ENCODE data around the gene OR5B17. TPM values are rescaled to one million over a fixed set of nuclear protein-coding genes. Genes with fewer than 3 reads are reported as not detected.

The OR5B17 gene
- total RNA-seq (2013; cell fraction: nucleolus; rRNA removed) = not detected in 2 replicates
- total RNA-seq (2014; rRNA removed) (not detected in 2 replicates), total RNA-seq (2014; rRNA removed; fragmentation: Illumina TruSeq; extraction: Trizol) (not detected in 2 replicates), total RNA-seq (2021) (not detected in 2 replicates), polyA plus RNA-seq (2011; rRNA removed) (not detected in 2 replicates), polyA plus RNA-seq (2014; fragmentation: Illumina TruSeq; extraction: Trizol) (not detected in 2 replicates), polyA plus RNA-seq (2014; fragmentation: Nextera tagmentation; extraction: Ambion mirVana) (not detected), polyA plus RNA-seq (2014; rRNA removed) (not detected in 2 replicates), polyA plus RNA-seq (2016; fragmentation: Nextera tagmentation; extraction: Ambion mirVana) (not detected), polyA minus RNA-seq (2011; rRNA and poly(A)+ RNA removed) (not detected in 2 replicates), Bru-seq, nascent RNA (not detected), BruChase-seq, experiment 1, labeled RNA remaining after a 6-hour chase (not detected), BruChase-seq, experiment 2, labeled RNA remaining after a 2-hour chase (not detected)
- not detected for polyA plus RNA-seq (2011; ENCODE audit: low read depth)
- not detected in 2 replicates for polyA plus RNA-seq (2011; cell fraction: cytosol; rRNA removed)
- not detected in 2 replicates for polyA plus RNA-seq (2011; cell fraction: nucleus; rRNA removed)
- polyA plus RNA-seq (2012) = not detected in 2 replicates
- polyA minus RNA-seq (2011; cell fraction: cytosol; rRNA and poly(A)+ RNA removed) = not detected in 2 replicates
- polyA minus RNA-seq (2011; cell fraction: nucleus; rRNA and poly(A)+ RNA removed) = not detected in 2 replicates
- long read RNA-seq, experiment 1 = 0 reads
- long read RNA-seq, experiment 2 = 0 reads

DNA sequence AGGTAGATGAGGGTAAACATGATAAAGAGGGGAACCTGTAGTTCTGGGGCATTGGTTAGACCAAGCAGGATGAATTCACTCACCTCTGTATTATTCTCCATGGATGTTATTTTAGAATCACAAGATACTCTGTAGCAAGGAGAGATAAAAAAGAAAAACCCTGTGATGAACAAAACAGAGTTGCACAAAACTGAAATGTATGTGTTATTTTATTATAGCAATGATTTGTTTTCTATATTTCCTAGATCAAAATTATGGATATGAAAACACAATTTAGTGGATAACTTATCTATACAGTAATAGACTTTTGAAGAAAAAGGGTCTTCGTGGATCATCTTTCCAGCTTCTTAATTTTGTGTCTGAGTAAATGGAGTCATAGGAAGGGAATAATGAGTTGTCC is at the start of gene OR5B17:
OR5B17 (minus strand) TSS at position 101 of the 400 bp plus-strand sequence; CDS start at position 101, 0 bp downstream.
- no peak for DNase-seq (ENCODE audit: low read depth, low spot score)
- no peak for ATAC-seq
- no peak within 1 kb of the TSS for H2AFZ ChIP-seq (ENCODE audit: control insufficient read depth, low read depth, low read length)
- FAIRE-seq = no peak
- no peak within 1 kb of the TSS for H3K4me2 ChIP-seq (ENCODE audit: control insufficient read depth, insufficient read depth)
- no peak within 1 kb of the TSS for H3K4me3 ChIP-seq
- H3K9me3 ChIP-seq (replicated peaks; ENCODE audit: control insufficient read depth, insufficient read depth, low read length) = no peaks in the 10 kb centered on the region
- H4K20me1 ChIP-seq (ENCODE audit: control insufficient read depth, insufficient read depth) = no peaks in the 10 kb centered on the region
- intact Hi-C loops (cut with micrococcal nuclease; ENCODE audit: unreplicated experiment) (no loop called here), in situ Hi-C loops (cut with MboI) (no loop called here)
- no peaks in the 10 kb centered on the region for H3K79me2 ChIP-seq (ENCODE audit: control insufficient read depth, insufficient read depth, low read length)
- no peak within 1 kb of the TSS for H3K9ac ChIP-seq (ENCODE audit: control insufficient read depth, insufficient read depth, low read length)
- H3K27me3 ChIP-seq (replicated peaks in 1 of 2; ENCODE audit: control insufficient read depth in 2 of 2, insufficient read depth in 2 of 2, low read length in 1 of 2) = no peaks in the 10 kb centered on the region
- CTCF ChIA-PET = no interaction called here
- H3K27ac ChIP-seq (ENCODE audit: control insufficient read depth, insufficient read depth) = no peak within 1 kb of the TSS
- H3K36me3 ChIP-seq (ENCODE audit: control insufficient read depth in 2 of 2, insufficient read depth in 2 of 2, low read length in 1 of 2) = no peaks in the 10 kb centered on the region
- BruUV-seq (replicated peaks) = no TSS peak
- H3K4me1 ChIP-seq (ENCODE audit: control insufficient read depth, insufficient read depth, low read length) = no peaks in the 10 kb centered on the region
- POLR2A ChIA-PET = no interaction called here
- WGBS (ENCODE audit: insufficient coverage, insufficient replicate concordance, low lambda C conversion rate, missing lambda C conversion rate) = 0% methylated on average over 1 of the region's 1 CpG
- SMC1A ChIA-PET (ENCODE audit: uncharacterized antibody, unreplicated experiment) = no interaction called here
- RAD21 ChIA-PET (ENCODE audit: unreplicated experiment) = no interaction called here
- TF ChIP-seq SRF (IDR thresholded peaks at IDR 0.05; ENCODE audit: low read depth in 2 of 2, low read length in 2 of 2) (no peak), ASH2L (IDR thresholded peaks at IDR 0.05; ENCODE audit: borderline replicate concordance, low read depth) (no peak), CBFB (IDR thresholded peaks at IDR 0.05; ENCODE audit: low read depth) (no peak), YY1 (IDR thresholded peaks at IDR 0.05; ENCODE audit: low read depth, low read length) (no peak), ZNF274 (IDR thresholded peaks at IDR 0.05; ENCODE audit: insufficient read depth, insufficient read length) (no peak), CHD2 (IDR thresholded peaks at IDR 0.05; ENCODE audit: borderline replicate concordance, low read depth, low read length) (no peak), BMI1 (IDR thresholded peaks at IDR 0.05; ENCODE audit: borderline replicate concordance) (no peak), IRF4 (IDR thresholded peaks at IDR 0.05; ENCODE audit: low read depth, low read length) (no peak), NFYA (IDR thresholded peaks at IDR 0.05; ENCODE audit: borderline replicate concordance, low read depth, low read length) (no peak), SMAD5 (IDR thresholded peaks at IDR 0.05; ENCODE audit: low read depth) (no peak)
- TF ChIP-seq, protein P1, sequence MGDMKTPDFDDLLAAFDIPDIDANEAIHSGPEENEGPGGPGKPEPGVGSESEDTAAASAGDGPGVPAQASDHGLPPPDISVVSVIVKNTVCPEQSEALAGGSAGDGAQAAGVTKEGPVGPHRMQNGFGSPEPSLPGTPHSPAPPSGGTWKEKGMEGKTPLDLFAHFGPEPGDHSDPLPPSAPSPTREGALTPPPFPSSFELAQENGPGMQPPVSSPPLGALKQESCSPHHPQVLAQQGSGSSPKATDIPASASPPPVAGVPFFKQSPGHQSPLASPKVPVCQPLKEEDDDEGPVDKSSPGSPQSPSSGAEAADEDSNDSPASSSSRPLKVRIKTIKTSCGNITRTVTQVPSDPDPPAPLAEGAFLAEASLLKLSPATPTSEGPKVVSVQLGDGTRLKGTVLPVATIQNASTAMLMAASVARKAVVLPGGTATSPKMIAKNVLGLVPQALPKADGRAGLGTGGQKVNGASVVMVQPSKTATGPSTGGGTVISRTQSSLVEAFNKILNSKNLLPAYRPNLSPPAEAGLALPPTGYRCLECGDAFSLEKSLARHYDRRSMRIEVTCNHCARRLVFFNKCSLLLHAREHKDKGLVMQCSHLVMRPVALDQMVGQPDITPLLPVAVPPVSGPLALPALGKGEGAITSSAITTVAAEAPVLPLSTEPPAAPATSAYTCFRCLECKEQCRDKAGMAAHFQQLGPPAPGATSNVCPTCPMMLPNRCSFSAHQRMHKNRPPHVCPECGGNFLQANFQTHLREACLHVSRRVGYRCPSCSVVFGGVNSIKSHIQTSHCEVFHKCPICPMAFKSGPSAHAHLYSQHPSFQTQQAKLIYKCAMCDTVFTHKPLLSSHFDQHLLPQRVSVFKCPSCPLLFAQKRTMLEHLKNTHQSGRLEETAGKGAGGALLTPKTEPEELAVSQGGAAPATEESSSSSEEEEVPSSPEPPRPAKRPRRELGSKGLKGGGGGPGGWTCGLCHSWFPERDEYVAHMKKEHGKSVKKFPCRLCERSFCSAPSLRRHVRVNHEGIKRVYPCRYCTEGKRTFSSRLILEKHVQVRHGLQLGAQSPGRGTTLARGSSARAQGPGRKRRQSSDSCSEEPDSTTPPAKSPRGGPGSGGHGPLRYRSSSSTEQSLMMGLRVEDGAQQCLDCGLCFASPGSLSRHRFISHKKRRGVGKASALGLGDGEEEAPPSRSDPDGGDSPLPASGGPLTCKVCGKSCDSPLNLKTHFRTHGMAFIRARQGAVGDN (IDR thresholded peaks at IDR 0.05) = no peak
- TF ChIP-seq, protein P2, sequence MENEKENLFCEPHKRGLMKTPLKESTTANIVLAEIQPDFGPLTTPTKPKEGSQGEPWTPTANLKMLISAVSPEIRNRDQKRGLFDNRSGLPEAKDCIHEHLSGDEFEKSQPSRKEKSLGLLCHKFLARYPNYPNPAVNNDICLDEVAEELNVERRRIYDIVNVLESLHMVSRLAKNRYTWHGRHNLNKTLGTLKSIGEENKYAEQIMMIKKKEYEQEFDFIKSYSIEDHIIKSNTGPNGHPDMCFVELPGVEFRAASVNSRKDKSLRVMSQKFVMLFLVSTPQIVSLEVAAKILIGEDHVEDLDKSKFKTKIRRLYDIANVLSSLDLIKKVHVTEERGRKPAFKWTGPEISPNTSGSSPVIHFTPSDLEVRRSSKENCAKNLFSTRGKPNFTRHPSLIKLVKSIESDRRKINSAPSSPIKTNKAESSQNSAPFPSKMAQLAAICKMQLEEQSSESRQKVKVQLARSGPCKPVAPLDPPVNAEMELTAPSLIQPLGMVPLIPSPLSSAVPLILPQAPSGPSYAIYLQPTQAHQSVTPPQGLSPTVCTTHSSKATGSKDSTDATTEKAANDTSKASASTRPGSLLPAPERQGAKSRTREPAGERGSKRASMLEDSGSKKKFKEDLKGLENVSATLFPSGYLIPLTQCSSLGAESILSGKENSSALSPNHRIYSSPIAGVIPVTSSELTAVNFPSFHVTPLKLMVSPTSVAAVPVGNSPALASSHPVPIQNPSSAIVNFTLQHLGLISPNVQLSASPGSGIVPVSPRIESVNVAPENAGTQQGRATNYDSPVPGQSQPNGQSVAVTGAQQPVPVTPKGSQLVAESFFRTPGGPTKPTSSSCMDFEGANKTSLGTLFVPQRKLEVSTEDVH (IDR thresholded peaks at IDR 0.05; ENCODE audit: low read depth, partially characterized antibody) = no peak
- TF ChIP-seq, protein P3, sequence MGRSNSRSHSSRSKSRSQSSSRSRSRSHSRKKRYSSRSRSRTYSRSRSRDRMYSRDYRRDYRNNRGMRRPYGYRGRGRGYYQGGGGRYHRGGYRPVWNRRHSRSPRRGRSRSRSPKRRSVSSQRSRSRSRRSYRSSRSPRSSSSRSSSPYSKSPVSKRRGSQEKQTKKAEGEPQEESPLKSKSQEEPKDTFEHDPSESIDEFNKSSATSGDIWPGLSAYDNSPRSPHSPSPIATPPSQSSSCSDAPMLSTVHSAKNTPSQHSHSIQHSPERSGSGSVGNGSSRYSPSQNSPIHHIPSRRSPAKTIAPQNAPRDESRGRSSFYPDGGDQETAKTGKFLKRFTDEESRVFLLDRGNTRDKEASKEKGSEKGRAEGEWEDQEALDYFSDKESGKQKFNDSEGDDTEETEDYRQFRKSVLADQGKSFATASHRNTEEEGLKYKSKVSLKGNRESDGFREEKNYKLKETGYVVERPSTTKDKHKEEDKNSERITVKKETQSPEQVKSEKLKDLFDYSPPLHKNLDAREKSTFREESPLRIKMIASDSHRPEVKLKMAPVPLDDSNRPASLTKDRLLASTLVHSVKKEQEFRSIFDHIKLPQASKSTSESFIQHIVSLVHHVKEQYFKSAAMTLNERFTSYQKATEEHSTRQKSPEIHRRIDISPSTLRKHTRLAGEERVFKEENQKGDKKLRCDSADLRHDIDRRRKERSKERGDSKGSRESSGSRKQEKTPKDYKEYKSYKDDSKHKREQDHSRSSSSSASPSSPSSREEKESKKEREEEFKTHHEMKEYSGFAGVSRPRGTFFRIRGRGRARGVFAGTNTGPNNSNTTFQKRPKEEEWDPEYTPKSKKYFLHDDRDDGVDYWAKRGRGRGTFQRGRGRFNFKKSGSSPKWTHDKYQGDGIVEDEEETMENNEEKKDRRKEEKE (IDR thresholded peaks at IDR 0.05) = no peak

Data from GM12878 (cell line).